Psoas muscle (tissue), 8 donors: ENCODE data around the gene VAC14. TPM values are rescaled to one million over a fixed set of nuclear protein-coding genes. Genes with fewer than 3 reads are reported as not detected.

Source experiments
- ATAC-seq, 4 donors: fragments of 200-7000 bp; cut with Tn5 transposase; one replicate each; pipeline ENCODE4 v1.9.1; 2020; ENCODE audit warnings: moderate library complexity in 3 of 4, mild to moderate bottlenecking in 2 of 4
- DNase-seq, 2 donors: peaks; one replicate each; pipeline ENCODE4 v3.0.0-alpha.2; 2020
- H3K27ac ChIP-seq: fragments of 200-600 bp; one replicate; pipeline ENCODE4 v1.8.0; 2022
- H3K27me3 ChIP-seq, 3 donors: fragments of 200-600 bp in 1 of 3; one replicate each; pipeline versions ENCODE4 v1.6.1 to v1.8.0; 2013 to 2022; ENCODE audit warnings: low read length in 2 of 3, mild to moderate bottlenecking in 2 of 3, moderate library complexity in 1 of 3; ENCODE audit not compliant: insufficient read depth in 3 of 3
- H3K36me3 ChIP-seq, 2 donors: fragments of 200-600 bp in 1 of 2; one replicate each; pipeline versions ENCODE4 v1.6.1 to v1.8.0; 2013 to 2022; ENCODE audit warnings: low read depth in 1 of 2, mild to moderate bottlenecking in 1 of 2, moderate library complexity in 1 of 2; ENCODE audit not compliant: insufficient read depth in 1 of 2
- H3K4me1 ChIP-seq: fragments of 200-600 bp; one replicate; pipeline ENCODE4 v1.8.0; 2022
- H3K4me3 ChIP-seq: fragments of 200-600 bp; one replicate; pipeline ENCODE4 v1.8.0; 2022; ENCODE audit warnings: mild to moderate bottlenecking
- H3K9me3 ChIP-seq: fragments of 200-600 bp; one replicate; pipeline ENCODE4 v1.8.0; 2022
- CTCF ChIP-seq: fragments of 200-600 bp; IDR thresholded peaks from one replicate; pipeline ENCODE4 v1.8.0; 2022; ENCODE audit warnings: antibody characterized with exemption
- WGBS, 3 donors: extraction: QIAGEN DNeasy Blood & Tissue Kit; methylation state at CpG; one replicate each; pipeline versions ENCODE4 v1.1.6 to v1.1.7; 2013; 5-methylcytosine and 5-hydroxymethylcytosine counted together
- intact Hi-C, 2 donors: fragments of 100-400 bp; cut with DNase I; formaldehyde crosslinking; loops; one replicate each; pipeline versions ENCODE4 v1.11.0 to v1.14.2; 2022
- polyA plus RNA-seq, 3 donors: library from polyadenylated mRNA; stranded (reverse); fragments of 200-250 nt; gene quantifications; one replicate each; pipeline ENCODE4 v1.2.3, GENCODE V29; 2013
- total RNA-seq, 4 donors: library from RNA; stranded (reverse); fragmentation: NEBNext Ultra II Directional in 2 of 4; extraction: Animal tissue kit (Norgen Biotek cat#: 25700) in 2 of 4; gene quantifications; one replicate each; pipeline versions ENCODE4 v1.2.1 to v1.2.4, GENCODE V29; 2021 to 2023
- donor health status: healthy with polysubstance abuse.
- donor health status: DM: no; HTN: no; CAD: no; lungs with moderate emphysema.
- donor health status: Bipolar disorder and iron deficiency.
- donor health status: healthy.
- donor health status: DM: yes; HTN: yes; CAD: no.
- donor health status: DM: no; HTN: no; CAD: no.
- donor health status: DM: no; HTN: no; CAD: no.
- donor health status: DM: yes; HTN: yes; CAD: no.

The VAC14 gene
- total and polyA plus RNA-seq, 7 donors: 19.9 to 24.3 (median 23.0) TPM

GRCh38 chr16:70642633-70643032, 158.3 kb downstream of the VAC14 start:
- Histone ChIP-seq H3K9me3 (no peaks in the 10 kb centered on the region), H3K4me1 (peaks cover 13% of the 10 kb centered on the region), H3K27me3 (no peaks in the 10 kb centered on the region), H3K36me3 (no peaks in the 10 kb centered on the region), H3K27ac (no peak overlapping the region), H3K4me3 (no peak overlapping the region)
- 76 to 93% (median 89%) methylated on average over 1 of the region's 1 CpG for WGBS, 3 donors
- intact Hi-C loops: no loop called here
- no peak for ATAC-seq
- no peak for TF ChIP-seq CTCF
- no peak for DNase-seq

GRCh38 chr16:70638814-70639792, 161.9 kb downstream of the VAC14 start:
- Histone ChIP-seq H3K4me3 (no peak overlapping the region), H3K27me3 (no peaks in the 10 kb centered on the region), H3K4me1 (no peaks in the 10 kb centered on the region), H3K36me3 (no peaks in the 10 kb centered on the region), H3K9me3 (no peaks in the 10 kb centered on the region), H3K27ac (no peak overlapping the region)
- intact Hi-C loops: no loop called here
- DNase-seq (no peak), ATAC-seq (peak in 2 of 4 donors; percentile 27 to 58)
- no peak for TF ChIP-seq CTCF
- WGBS, 3 donors: 51 to 64% (median 62%) methylated on average over 18 of the region's 18 CpGs

Other genes starting within 250 kb of the VAC14 start
- gene IL34, start 154.6 kb downstream of the VAC14 start, total RNA-seq: 10 to 100 TPM in 2 of 4 donors, 1 to 10 TPM in 2; 6.5 to 18.5 (median 9.0) TPM
- 1 to 10 TPM in 2 of 3 donors, under 1 TPM in 1; 0.89 to 3.7 (median 2.2) TPM for gene IL34, start 154.6 kb downstream of the VAC14 start, polyA plus RNA-seq
- gene MTSS2, start 115.1 kb downstream of the VAC14 start, total RNA-seq: 100 to 1,000 TPM; 104 to 166 (median 110) TPM
- gene MTSS2, start 115.1 kb downstream of the VAC14 start, polyA plus RNA-seq: 100 to 1,000 TPM in 1 of 3 donors, 10 to 100 TPM in 2; 50.0 to 120 (median 94.3) TPM